PFSK-1 (cell line): ENCODE results near the gene MYO1D.

Experiments used
- FOXP2 ChIP-seq: optimal IDR thresholded peaks from 2 replicates; pipeline ENCODE3; 2011; ENCODE audit warnings: borderline replicate concordance, control low read depth, inconsistent platforms; ENCODE audit not compliant: insufficient read depth; ENCODE audit errors: extremely low read length, extremely low read depth
- POLR2AphosphoS5 ChIP-seq: IDR thresholded peaks from 2 replicates; pipeline ENCODE4 v1.6.1; 2012; ENCODE audit warnings: low read depth, mild to moderate bottlenecking, control low read depth, low read length, moderate library complexity
- SIN3A ChIP-seq: IDR thresholded peaks from 2 replicates; pipeline ENCODE4 v1.6.1; 2012; ENCODE audit warnings: mild to moderate bottlenecking, low read length, moderate library complexity, borderline replicate concordance; ENCODE audit not compliant: insufficient read depth
- TAF1 ChIP-seq: IDR thresholded peaks from 2 replicates; pipeline ENCODE4 v1.6.1; 2012; ENCODE audit warnings: low read length, control low read depth, borderline replicate concordance; ENCODE audit not compliant: insufficient read depth
- TF ChIP-seq, protein P1 (sequence below), 2 experiments: IDR thresholded peaks; 2 replicates each; pipeline versions ENCODE4 v1.6.1 to v1.8.0; 2011 to 2012; ENCODE audit warnings: low read depth in 2 of 2, low read length in 2 of 2, control low read depth in 1 of 2, inconsistent platforms in 1 of 2, mild to moderate bottlenecking in 1 of 2, moderate library complexity in 1 of 2; ENCODE audit not compliant: insufficient read depth in 1 of 2

MYO1D gene

DNA sequence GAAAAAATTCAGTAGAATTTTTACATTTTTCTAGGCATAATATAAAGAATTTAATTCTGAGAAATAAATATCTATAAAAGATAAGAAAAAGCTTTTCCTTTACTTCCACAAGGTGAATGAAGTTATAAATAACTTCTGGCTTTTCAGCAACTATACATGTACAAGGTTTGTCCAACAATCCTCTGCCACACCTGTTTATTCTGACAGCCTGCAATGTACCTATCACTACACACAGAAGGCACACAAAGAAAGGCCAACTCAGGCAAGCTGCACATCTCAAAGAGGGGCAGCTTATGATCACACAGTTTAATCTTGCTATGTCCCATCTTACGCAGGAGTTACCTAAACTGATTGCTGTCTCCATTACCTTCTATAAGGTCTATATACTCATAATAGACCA, 120.2 kb downstream of the MYO1D start:
- no peak for TF ChIP-seq SIN3A
- no peak for TF ChIP-seq POLR2AphosphoS5
- no peak for TF ChIP-seq FOXP2
- TF ChIP-seq TAF1, result no peak
- TF ChIP-seq, protein P1, sequence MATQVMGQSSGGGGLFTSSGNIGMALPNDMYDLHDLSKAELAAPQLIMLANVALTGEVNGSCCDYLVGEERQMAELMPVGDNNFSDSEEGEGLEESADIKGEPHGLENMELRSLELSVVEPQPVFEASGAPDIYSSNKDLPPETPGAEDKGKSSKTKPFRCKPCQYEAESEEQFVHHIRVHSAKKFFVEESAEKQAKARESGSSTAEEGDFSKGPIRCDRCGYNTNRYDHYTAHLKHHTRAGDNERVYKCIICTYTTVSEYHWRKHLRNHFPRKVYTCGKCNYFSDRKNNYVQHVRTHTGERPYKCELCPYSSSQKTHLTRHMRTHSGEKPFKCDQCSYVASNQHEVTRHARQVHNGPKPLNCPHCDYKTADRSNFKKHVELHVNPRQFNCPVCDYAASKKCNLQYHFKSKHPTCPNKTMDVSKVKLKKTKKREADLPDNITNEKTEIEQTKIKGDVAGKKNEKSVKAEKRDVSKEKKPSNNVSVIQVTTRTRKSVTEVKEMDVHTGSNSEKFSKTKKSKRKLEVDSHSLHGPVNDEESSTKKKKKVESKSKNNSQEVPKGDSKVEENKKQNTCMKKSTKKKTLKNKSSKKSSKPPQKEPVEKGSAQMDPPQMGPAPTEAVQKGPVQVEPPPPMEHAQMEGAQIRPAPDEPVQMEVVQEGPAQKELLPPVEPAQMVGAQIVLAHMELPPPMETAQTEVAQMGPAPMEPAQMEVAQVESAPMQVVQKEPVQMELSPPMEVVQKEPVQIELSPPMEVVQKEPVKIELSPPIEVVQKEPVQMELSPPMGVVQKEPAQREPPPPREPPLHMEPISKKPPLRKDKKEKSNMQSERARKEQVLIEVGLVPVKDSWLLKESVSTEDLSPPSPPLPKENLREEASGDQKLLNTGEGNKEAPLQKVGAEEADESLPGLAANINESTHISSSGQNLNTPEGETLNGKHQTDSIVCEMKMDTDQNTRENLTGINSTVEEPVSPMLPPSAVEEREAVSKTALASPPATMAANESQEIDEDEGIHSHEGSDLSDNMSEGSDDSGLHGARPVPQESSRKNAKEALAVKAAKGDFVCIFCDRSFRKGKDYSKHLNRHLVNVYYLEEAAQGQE (IDR thresholded peaks at IDR 0.05; ENCODE audit: insufficient read depth in 1 of 2, low read depth in 2 of 2, low read length in 2 of 2), result no peak

DNA sequence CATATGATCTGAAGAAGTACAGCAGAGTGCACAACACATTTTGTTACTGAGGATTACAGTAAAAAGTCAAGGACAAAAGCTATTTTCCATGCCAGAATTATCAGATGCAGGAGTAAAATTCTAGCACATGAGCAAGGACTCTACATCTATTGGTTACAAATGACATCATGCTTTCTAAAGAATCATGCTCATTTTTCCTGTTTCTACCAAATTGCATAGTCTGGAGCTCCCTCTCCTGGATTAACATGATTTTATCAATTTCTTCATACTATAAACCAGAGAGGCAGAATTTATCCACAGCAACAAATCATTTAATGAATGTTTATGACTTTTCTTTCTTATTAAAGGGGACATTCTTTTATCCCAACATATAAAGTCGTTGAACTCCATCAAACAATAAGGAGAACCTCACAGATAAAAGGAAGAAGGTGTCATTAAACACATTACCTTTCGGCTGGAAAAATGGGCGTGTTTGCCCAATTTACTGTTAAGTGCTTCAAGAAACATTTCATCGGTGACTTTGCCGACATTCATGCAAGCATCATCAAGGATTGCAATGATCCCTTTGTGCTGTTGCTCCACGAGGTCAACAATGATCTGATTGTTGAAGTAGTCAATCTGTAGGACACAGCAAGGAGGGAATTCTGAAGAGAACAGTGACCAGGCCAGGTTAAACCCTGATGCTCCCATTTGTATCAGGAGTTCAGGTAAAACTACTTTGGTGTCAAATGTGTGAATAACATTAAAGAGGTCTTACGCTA, 121.7 kb downstream of the MYO1D start:
- TF ChIP-seq FOXP2 (no peak), POLR2AphosphoS5 (no peak), SIN3A (no peak), TAF1 (no peak)
- TF ChIP-seq, protein P1 (IDR thresholded peaks at IDR 0.05; ENCODE audit: insufficient read depth in 1 of 2, low read depth in 2 of 2, low read length in 2 of 2), result no peak

DNA sequence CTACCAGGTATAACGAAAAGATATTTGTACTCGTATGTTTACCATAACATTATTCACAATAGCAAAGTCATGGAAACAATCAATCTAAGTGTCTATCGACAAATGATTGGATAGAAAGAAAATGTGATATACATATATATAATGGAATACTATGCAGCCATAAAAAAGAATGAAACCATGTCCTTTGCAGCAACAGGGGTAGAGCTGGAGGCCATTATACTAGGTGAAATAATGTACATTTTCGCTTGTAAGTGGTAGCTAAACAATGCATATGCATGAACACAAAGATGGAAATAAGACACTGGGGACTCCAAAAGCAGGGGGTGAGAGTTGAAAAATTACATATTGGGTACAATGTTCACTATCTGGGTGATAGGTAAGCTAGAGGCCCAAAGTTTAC, 124.0 kb downstream of the MYO1D start:
- TF ChIP-seq TAF1 (no peak), POLR2AphosphoS5 (no peak), FOXP2 (no peak), SIN3A (no peak)
- TF ChIP-seq, protein P1 (IDR thresholded peaks at IDR 0.05; ENCODE audit: insufficient read depth in 1 of 2, low read depth in 2 of 2, low read length in 2 of 2), result no peak

DNA sequence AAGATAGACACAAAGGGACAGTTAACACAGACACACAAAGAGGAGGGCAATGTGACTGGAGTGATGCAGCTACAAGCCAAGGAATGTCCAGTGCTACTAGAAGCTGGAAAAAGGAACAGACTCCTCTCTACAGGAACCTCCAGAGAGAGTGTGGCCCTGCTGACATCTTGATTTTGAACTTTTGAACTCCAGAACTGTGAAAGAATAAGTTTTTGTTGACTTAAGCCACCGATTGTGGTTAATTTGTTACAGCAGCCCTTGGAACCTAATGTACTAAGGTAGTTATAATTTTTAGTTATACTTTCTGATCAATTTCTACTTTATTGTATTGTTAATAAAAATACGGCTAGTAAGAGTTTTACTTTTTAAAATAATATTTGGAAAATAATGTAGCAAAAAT, 129.1 kb downstream of the MYO1D start:
- TF ChIP-seq TAF1 (no peak), FOXP2 (no peak)

DNA sequence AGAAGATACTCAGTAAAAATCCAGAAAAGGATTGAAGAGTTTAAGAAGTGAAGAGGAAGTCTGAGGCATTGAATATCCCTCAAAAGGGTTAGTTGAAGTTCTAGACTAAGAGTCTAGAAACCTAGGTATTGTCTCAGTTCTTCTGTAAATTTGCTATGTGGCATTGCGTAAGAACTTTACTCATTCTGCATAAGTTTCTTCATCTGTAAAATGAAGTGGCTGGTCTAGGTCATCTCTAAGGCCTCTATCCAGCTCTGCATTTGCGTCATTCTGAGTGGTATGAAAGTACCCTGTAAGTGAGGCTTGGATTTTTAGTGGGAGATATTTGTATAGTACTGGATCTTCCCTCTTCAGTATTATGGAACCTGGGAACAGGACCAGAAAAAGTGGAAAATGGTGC, 130.2 kb downstream of the MYO1D start:
- TF ChIP-seq POLR2AphosphoS5 (no peak), TAF1 (no peak), SIN3A (no peak), FOXP2 (no peak)
- TF ChIP-seq, protein P1 (IDR thresholded peaks at IDR 0.05; ENCODE audit: insufficient read depth in 1 of 2, low read depth in 2 of 2, low read length in 2 of 2), result no peak
